ENCODE results near the gene FOXA3. TPM values are rescaled to one million over a fixed set of nuclear protein-coding genes. Genes with fewer than 3 reads are reported as not detected.
"Not testable (repeated sequence)": the region's sequence is repeated elsewhere in the genome, so short reads cannot be mapped to it uniquely, and the experiment has no call there.

FOXA3 gene
- total RNA-seq, 1 experiment from 2014 or later = 15.3 TPM

DNA sequence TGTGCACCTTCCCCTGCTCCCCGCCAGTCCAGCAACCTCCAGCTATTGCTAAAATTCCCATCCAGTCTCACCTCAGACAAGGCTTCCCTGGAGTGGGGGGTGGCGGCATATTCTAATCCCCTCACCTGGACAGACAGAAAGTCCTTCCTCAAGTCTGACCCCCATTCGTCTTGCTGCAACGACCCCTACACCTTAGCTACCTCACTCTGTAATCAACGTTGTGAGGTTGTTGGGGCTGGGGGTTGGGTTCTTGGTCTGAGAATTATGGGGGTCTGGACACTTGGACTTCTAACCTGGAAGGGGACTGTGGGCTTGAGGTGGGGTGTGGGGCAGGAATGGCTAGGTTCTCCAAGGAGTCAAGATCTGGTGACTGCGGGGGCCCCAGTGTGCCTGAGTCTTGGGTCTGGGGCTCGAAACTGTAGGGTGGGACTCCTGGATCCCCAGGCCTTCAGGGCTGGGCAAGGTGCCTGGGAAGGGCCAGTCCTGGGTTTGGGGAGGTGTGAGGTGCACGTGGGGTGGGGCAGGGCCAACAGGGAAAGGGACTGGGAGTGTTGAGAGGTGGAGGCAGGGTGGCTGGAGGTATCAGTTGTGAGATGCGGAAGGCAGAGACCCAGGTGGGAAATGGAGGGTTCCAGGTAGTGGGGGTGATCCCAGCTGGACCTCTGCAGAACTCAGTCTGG, 1.3 kb downstream of the FOXA3 start:
- ChIA-PET CTCF (interaction anchor here (1.5 to 3.6 kb wide), 4 partner anchors 16 to 144 kb away, joined by 5 to 86 read pairs (median 22); partner anchors contain the start of gene IRF2BP1), POLR2A (interaction anchor here (0.5 to 2.9 kb wide), 3 partner anchors 14 to 22 kb away, joined by 6 to 84 read pairs (median 12); no protein-coding TSS in a partner anchor)
- Histone ChIP-seq H3K4me3 (ENCODE audit: low read depth, low read length) (peak overlapping the region; percentile 60), H3K27me3 (replicated peaks; ENCODE audit: control insufficient read depth, insufficient read depth, low read length) (no peaks in the 10 kb centered on the region), H3K9me3 (no peaks in the 10 kb centered on the region), H3K4me1 (no peaks in the 10 kb centered on the region), H3K36me3 (ENCODE audit: control insufficient read depth, insufficient read depth, low read length) (no peaks in the 10 kb centered on the region)
- Mint-ChIP-seq H3K27ac (ENCODE audit: unreplicated experiment) (peak overlapping the region; percentile 37), H3K9me3 (ENCODE audit: unreplicated experiment) (no peaks in the 10 kb centered on the region), H3K4me1 (ENCODE audit: low read depth, unreplicated experiment) (peaks cover 14% of the 10 kb centered on the region), H3K4me3 (ENCODE audit: unreplicated experiment) (peak overlapping the region; percentile 98), H3K36me3 (ENCODE audit: insufficient read depth, unreplicated experiment) (peaks cover 45% of the 10 kb centered on the region), H3K27me3 (ENCODE audit: insufficient read depth, unreplicated experiment) (no peaks in the 10 kb centered on the region)
- BruUV-seq (replicated peaks) = no TSS peak
- intact Hi-C loops (cut with micrococcal nuclease; ENCODE audit: unreplicated experiment) = no loop called here
- DNase-seq = no peak
- TF ChIP-seq, protein P1, sequence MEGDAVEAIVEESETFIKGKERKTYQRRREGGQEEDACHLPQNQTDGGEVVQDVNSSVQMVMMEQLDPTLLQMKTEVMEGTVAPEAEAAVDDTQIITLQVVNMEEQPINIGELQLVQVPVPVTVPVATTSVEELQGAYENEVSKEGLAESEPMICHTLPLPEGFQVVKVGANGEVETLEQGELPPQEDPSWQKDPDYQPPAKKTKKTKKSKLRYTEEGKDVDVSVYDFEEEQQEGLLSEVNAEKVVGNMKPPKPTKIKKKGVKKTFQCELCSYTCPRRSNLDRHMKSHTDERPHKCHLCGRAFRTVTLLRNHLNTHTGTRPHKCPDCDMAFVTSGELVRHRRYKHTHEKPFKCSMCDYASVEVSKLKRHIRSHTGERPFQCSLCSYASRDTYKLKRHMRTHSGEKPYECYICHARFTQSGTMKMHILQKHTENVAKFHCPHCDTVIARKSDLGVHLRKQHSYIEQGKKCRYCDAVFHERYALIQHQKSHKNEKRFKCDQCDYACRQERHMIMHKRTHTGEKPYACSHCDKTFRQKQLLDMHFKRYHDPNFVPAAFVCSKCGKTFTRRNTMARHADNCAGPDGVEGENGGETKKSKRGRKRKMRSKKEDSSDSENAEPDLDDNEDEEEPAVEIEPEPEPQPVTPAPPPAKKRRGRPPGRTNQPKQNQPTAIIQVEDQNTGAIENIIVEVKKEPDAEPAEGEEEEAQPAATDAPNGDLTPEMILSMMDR (IDR thresholded peaks at IDR 0.05; ENCODE audit: insufficient read depth in 1 of 2, low read depth in 1 of 2, low read length in 1 of 2, severe bottlenecking in 1 of 2, unreplicated experiment in 1 of 2) = no peak

DNA sequence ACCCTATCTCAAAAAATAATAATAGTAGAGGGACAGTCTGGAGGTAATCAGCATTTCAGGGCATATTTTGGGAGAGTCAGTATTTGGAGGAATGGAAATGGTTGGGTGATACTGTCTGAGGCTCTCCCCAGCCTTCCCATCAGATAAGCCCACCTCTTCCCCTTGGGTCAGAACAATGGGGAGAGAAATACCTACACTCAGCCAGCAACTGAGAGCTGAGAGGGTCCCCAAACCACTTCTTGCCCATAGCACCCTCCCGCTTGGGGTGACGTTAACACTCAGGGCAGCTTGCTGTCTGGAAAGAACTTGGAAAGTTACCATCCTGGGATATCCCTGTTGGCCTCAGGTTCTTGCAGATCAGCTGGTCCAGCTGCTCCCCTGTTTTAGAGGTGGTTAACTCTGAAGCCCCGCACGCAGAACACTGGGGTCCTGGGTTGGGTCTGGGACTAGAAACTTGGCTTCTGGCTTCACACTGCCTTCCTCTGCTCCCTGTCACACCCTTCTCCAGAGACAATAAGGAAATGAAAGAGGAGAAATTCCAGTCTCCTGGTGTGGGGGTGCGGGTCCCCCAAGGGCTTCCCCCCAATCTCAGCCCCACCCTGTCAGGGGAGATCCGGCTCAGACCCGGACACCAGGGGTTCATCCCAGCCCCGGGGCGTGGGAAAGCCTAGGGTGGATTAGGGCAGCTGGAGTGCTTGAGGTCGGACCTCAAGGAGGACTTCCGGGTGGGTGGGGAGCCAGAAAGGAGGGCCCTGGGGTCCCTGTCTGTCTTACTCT, 2.5 kb downstream of the FOXA3 start:
- ChIA-PET POLR2A (interaction anchor here (0.9 kb wide), 1 partner anchor 16 kb away, joined by 3 read pairs; no protein-coding TSS in a partner anchor), CTCF (no interaction called here)
- Histone ChIP-seq H3K4me3 (ENCODE audit: low read depth, low read length) (no peak overlapping the region; the same call in 1 of the 2 replicates), H3K4me1 (no peaks in the 10 kb centered on the region), H3K27me3 (replicated peaks; ENCODE audit: control insufficient read depth, insufficient read depth, low read length) (no peaks in the 10 kb centered on the region), H3K36me3 (ENCODE audit: control insufficient read depth, insufficient read depth, low read length) (no peaks in the 10 kb centered on the region; the same call in 1 of the 2 replicates), H3K9me3 (no peaks in the 10 kb centered on the region)
- DNase-seq = no peak
- intact Hi-C loops (cut with micrococcal nuclease; ENCODE audit: unreplicated experiment) = no loop called here
- H3K4me1 Mint-ChIP-seq (ENCODE audit: low read depth, unreplicated experiment) = peaks cover 14% of the 10 kb centered on the region
- H3K36me3 Mint-ChIP-seq (ENCODE audit: insufficient read depth, unreplicated experiment) = peaks cover 38% of the 10 kb centered on the region
- TF ChIP-seq, protein P1 (IDR thresholded peaks at IDR 0.05; ENCODE audit: insufficient read depth in 1 of 2, low read depth in 1 of 2, low read length in 1 of 2, severe bottlenecking in 1 of 2, unreplicated experiment in 1 of 2) = no peak
- peak overlapping the region; percentile 98 for H3K4me3 Mint-ChIP-seq (ENCODE audit: unreplicated experiment)
- peak overlapping the region; percentile 15 for H3K27ac Mint-ChIP-seq (ENCODE audit: unreplicated experiment)
- no peaks in the 10 kb centered on the region for H3K9me3 Mint-ChIP-seq (ENCODE audit: unreplicated experiment)
- BruUV-seq (replicated peaks) = no TSS peak
- H3K27me3 Mint-ChIP-seq (ENCODE audit: insufficient read depth, unreplicated experiment) = no peaks in the 10 kb centered on the region

DNA sequence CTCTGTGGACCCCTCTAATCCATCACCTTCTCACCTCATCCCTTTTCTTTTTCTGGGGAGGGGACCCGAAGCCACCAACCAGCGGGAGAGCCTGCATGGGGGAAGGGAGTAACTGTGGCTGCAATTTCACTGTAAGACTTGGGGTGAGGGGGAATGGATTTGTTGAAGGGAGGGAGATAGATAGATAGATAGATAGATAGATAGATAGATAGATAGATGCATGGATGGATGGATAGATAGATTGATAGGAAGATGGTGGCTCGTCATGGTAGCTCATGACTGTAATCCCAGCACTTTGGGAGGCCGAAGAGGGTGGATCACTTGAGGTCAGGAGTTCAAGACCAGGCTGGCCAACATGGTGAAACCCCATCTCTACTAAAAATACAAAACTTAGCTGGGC, 3.1 kb downstream of the FOXA3 start:
- BruUV-seq (replicated peaks); intact Hi-C loops (cut with micrococcal nuclease; ENCODE audit: unreplicated experiment): not testable (repeated sequence)
- H3K27ac Mint-ChIP-seq (ENCODE audit: unreplicated experiment) = peak overlapping the region; percentile 15

More for the DNA sequence above, 3.1 kb downstream of the FOXA3 start:
- POLR2A ChIA-PET; H3K27me3 ChIP-seq (replicated peaks; ENCODE audit: control insufficient read depth, insufficient read depth, low read length); H3K4me3 Mint-ChIP-seq (ENCODE audit: unreplicated experiment); H3K9me3 Mint-ChIP-seq (ENCODE audit: unreplicated experiment); H3K36me3 ChIP-seq (ENCODE audit: control insufficient read depth, insufficient read depth, low read length); H3K4me3 ChIP-seq (ENCODE audit: low read depth, low read length); H3K9me3 ChIP-seq; H3K4me1 ChIP-seq; H3K27me3 Mint-ChIP-seq (ENCODE audit: insufficient read depth, unreplicated experiment); DNase-seq: not testable (repeated sequence)
- Mint-ChIP-seq H3K4me1 (ENCODE audit: low read depth, unreplicated experiment) (peaks cover 11% of the 10 kb centered on the region), H3K36me3 (ENCODE audit: insufficient read depth, unreplicated experiment) (peaks cover 38% of the 10 kb centered on the region)
- CTCF ChIA-PET = interaction anchor here (0.6 kb wide), 1 partner anchor 161 kb away, joined by 4 read pairs; no protein-coding TSS in a partner anchor
